NCI-H1105 treated with DMSO at 0.1 percent for 48 hours (cell line): ENCODE measurements around the gene FADS3.

ENCODE experiments used
- DNase-seq: peaks from one replicate; lab custom pipeline; 2025; lab: John Stamatoyannopoulos, UW

FADS3 gene

DNA sequence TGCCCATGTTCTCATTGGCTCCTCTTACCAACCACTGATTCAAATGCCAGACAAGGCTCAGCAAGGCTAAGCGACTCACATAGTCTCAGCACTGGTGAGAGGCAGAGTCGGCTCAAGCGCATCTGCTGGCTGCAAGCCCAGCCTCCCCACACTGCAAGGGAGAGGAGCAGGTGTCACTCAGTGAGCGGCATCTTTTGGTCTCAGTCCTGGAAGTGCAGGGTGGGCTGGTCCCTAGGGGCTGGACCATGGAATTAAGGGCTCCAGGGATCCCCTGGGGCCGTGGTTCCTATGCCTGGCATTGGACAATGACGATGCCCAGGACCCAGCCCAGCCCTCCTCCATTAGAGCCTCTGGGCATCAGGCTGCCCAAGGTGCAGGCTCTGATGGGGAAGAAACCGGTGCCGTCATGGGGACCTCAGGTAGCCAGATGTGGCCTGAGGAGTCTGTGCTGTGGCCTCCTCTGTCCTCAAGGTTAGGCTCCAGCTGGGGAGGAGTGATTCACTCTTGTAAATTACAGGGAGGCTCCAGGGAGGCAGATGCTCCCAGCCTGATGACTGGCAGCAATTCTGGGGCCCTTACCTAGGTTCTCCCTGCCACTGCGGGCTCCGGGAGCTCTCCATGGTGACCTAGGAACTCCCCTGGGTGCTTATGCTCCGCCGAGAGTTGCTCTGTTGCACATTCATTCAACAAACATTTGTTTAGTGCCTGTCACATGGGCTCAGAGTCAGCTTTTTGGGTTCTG lies 35.2 kb downstream of the FADS3 start:
- peak; percentile 12 for DNase-seq

GRCh38 chr11:61854966-61855714 lies 36.2 kb downstream of the FADS3 start:
- no peak for DNase-seq

DNA sequence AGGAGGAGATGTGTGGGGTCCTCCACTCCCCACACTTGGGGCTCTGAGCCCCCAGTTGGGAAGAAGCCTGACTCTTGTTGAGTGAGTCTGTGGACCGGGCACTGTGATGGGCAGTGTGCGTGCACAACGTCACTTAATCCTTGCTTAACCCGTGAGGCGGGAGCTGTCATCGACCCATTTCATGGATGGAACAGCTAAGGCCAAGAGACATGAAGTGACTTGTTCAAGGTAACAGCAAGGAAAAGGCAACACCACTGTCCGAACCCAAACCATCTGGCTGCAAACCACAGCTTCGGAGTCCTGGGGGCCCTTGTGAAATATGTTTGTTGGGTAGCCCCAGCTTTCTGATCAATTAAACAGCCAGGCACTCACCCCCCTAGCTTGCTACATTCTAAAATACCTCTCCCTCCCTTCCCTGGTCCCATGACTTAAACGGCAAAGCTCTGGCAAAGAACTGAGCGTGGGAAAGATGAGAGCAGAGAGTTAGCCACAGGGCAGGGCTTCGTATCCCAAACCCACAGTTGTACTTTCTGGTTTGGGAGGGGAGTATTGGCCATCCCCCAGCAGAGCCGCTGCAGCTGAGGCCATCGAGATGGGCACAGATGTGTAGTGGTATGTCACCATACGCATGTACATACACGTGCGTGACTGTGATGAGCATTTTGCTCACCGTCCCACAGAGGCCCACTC lies 37.0 kb downstream of the FADS3 start:
- no peak for DNase-seq

- no peak for DNase-seq
Measured at GRCh38 chr11:61853698-61854169, 37.6 kb downstream of the FADS3 start.

DNA sequence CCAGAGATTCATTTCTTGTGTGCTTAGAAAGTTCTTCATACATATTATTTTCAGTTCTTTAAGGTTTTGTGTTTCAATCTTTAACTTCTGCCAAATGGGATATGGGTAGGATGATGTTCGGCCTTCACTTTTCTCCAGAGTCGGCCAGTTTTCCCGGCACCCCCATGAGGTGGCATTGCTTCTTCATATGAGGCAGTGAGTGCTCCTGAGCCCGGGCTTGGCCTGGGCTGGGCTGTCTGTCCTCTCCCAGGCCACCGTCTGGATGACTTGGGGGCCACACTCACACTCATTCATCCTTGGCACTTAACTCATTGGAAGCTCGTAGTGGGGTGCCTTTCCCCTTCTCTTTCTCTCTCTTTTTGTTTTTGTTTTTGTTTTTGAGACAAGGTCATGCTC lies 39.4 kb downstream of the FADS3 start:
- no peak for DNase-seq

GRCh38 chr11:61851113-61851899 lies 40.0 kb downstream of the FADS3 start:
- no peak for DNase-seq

DNA sequence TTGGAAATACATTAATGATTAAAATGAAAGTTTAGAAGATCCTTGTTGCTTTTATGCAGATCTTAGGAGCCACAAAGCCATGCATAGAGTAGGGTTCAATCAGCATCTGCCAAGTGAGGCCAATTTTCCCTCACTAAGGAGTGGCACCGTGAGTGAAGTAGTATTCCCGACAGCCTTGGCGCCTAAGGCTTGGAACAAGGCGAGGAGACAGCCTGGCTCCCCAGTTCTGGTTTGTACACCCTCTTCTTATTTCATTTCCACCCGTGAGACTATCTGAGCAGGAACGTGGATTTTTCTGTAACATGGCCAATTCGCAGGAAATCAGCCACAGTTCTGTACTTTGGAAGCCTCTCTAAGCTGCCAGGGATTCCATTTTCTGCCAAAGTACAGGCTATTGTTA lies 40.7 kb downstream of the FADS3 start:
- no peak for DNase-seq

DNA sequence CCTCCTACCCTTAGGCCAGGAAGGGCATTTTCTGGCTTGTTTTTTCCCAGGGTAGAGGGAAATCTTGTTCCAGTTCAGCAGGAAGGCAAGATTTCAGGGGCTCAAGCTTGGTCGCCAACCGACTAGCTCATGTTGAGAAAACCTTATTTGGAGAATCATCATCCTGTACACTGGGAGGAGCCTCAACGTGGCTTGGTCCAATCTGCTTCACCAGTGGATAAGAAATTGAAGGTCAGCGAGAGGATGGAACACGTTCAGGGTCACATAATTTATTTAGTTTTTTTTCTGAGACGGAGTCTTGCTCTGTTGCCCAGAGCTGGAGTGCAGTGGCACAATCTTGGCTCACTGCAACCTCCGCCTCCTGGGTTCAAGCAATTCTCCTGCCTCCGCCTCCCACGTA lies 42.7 kb downstream of the FADS3 start:
- DNase-seq, result no peak

- DNase-seq, result no peak
Measured at GRCh38 chr11:61847914-61848581, 43.3 kb downstream of the FADS3 start.

- no peak for DNase-seq
Measured at GRCh38 chr11:61846362-61847020, 44.9 kb downstream of the FADS3 start.

- DNase-seq, result no peak
Measured at GRCh38 chr11:61844909-61845565, 46.3 kb downstream of the FADS3 start.

- no peak for DNase-seq
Measured at GRCh38 chr11:61842528-61842820, 48.9 kb downstream of the FADS3 start.

DNA sequence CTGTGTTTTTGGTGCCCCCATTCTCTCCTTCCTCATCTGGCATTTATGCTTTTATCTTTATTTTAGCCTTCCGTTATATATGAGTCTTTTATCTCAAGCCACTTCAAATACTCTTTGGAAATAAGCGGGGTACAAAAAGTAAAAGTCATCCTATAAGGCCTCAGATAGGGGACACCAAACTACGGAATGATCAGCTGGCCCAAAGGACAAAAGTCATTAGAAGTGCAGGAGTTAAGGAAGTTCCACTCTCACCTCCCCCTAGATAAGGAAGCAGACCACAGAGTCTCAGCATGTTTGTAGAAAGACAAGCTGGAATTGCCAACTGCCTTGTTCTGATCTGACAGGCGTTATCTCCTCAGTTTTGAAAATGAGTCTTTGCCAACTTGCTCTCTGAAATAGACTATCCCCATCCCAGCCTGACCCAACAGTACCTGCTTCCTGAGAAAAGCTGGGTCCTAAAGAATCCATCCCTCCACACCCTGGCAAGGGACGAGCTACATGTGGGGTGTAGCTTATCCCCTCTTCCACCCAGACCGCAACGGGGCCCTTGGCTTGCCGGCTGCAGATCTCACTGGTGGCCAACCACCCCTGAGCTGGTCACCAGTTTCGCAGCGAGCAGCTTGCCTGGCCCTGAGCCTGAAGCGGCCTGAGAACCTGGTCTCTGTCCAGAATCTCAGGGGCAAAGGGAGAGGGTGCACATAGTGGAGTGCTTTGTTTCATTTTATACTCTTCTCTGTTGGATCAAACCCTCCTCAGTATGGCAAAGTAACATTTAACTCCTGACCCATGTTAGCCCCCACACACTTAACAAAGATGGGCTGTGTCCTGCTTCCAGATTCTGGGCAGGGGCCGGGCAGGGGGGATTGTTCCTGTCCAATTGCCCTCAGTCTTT lies 49.5 kb downstream of the FADS3 start:
- no peak for DNase-seq

- no peak for DNase-seq
Measured at GRCh38 chr11:61840371-61840770, 51.0 kb downstream of the FADS3 start.

DNA sequence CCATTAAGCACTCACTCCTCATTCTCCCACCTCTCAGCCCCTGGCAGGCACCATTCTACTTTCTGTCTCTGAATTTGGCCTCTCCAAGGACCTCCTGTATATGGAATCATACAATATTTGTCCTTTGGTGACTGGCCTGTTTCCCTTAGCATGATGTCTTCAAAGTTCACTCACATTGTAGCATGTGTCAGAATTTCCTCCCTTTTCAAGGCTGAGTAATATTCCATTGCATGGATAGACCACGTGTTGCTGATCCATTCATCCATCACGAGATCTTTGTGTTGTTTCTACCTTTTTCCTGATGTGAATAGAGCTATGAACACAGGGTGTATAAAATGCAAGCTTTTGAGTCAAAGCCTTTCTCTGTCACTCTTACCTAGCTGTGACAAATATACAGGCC lies 51.6 kb downstream of the FADS3 start:
- DNase-seq, result no peak

GRCh38 chr11:61838921-61839320 lies 52.4 kb downstream of the FADS3 start:
- no peak for DNase-seq

- no peak for DNase-seq
Measured at GRCh38 chr11:61838501-61838900, 52.8 kb downstream of the FADS3 start.

DNA sequence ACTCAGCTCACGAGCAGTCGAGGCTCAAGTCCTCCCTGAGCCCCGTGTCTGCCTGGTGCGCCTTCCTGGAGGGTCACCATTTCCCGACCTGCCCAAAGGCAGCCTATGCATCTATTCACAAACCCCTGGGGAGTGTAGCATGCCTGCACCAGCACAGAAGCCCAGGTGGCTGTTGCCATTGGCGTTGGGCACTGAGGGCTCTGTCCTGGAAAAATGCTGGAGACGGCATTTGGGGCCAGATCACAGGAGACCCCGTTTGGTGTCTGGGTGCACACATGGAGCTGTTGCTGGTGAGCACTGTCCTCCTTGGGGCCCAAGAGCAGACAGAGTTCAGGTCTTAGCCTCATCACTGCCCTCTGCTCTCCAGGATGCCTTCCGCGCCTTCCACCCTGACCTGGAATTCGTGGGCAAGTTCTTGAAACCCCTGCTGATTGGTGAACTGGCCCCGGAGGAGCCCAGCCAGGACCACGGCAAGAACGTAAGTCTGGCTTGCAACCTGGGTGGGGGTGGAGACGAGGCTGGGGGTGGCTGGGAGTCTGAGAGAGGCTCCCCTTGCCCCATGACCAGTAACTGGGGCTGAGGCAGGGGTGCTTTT lies 53.8 kb downstream of the FADS3 start:
- DNase-seq, result no peak

DNA sequence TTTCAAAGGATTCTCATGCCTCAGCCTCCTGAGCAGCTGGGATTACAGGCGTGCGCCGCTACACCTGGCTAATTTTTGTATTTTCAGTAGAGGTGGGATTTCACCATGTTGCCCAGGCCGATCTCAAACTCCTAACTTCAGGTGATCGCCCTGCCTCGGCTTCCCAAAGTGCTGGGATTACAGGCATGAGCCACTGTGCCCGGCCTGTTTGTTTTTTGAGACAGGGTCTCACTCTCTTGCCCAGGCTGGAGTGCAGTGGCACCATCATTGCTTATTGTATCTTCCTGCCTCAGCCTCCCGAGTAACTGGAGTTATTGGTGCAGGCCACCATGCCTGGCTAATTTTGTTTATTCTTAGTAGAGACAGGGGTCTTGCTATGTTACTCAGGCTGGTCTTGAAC lies 55.2 kb downstream of the FADS3 start:
- no peak for DNase-seq
